Measurements from ENCODE around the gene MCF2L.

DNA sequence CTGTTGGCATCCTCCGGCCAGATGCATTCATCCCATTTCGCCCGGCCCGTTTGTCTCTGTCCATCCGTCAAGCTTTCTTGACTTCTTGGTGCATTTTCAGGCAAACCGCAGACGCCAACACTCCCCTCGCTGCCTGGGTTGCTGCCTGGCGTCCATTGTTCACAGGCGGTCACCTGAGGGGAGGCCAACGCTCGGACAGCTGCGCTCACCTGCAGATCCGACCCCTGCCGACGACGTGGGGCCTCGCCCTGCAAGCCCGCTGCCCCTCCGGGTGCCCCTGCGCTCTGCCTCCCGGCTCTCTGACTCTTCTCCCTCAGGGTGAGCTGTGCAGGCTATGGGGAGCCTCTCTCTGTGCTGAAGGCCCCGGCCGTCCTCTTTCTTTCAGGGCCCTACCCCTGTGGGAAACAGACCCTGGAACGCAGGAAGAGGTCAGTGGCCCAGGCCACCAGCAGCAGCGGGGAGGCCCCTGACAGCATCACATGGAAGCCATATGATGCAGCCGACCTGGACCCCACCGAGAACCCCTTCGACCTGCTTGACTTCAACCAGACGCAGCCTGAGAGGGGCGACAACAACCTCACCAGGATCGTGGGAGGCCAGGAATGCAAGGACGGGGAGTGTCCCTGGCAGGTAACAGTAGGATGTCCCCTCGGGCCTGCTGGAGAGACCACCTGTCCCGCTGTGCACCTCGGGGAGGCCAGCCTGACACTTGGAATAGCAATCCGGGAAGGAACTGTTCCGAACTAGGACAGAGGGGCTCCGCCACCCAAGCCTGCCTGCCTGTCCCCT lies 174.6 kb downstream of the MCF2L start:
- TF ChIP-seq, protein P1, sequence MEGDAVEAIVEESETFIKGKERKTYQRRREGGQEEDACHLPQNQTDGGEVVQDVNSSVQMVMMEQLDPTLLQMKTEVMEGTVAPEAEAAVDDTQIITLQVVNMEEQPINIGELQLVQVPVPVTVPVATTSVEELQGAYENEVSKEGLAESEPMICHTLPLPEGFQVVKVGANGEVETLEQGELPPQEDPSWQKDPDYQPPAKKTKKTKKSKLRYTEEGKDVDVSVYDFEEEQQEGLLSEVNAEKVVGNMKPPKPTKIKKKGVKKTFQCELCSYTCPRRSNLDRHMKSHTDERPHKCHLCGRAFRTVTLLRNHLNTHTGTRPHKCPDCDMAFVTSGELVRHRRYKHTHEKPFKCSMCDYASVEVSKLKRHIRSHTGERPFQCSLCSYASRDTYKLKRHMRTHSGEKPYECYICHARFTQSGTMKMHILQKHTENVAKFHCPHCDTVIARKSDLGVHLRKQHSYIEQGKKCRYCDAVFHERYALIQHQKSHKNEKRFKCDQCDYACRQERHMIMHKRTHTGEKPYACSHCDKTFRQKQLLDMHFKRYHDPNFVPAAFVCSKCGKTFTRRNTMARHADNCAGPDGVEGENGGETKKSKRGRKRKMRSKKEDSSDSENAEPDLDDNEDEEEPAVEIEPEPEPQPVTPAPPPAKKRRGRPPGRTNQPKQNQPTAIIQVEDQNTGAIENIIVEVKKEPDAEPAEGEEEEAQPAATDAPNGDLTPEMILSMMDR (IDR thresholded peaks at IDR 0.05; ENCODE audit: insufficient read depth, low read length, poor library complexity, severe bottlenecking) = no peak
- no peak for TF ChIP-seq EZH2phosphoT487 (conservative IDR thresholded peaks at IDR 0.05; ENCODE audit: low read length)
